UCSD-AML1 (cell line): Measurements from ENCODE around the gene HCN2.

Experiments
- DNase-seq: peaks from one replicate; lab custom pipeline; 2025; ENCODE audit not compliant: unreplicated experiment; lab: John Stamatoyannopoulos, UW

The HCN2 gene

GRCh38 chr19:633786-634639 lies 44.3 kb downstream of the HCN2 start:
- DNase-seq: no peak

GRCh38 chr19:634975-635652 lies 45.4 kb downstream of the HCN2 start:
- no peak for DNase-seq

- no peak for DNase-seq
Measured at GRCh38 chr19:638906-639252, 49.2 kb downstream of the HCN2 start.

DNA sequence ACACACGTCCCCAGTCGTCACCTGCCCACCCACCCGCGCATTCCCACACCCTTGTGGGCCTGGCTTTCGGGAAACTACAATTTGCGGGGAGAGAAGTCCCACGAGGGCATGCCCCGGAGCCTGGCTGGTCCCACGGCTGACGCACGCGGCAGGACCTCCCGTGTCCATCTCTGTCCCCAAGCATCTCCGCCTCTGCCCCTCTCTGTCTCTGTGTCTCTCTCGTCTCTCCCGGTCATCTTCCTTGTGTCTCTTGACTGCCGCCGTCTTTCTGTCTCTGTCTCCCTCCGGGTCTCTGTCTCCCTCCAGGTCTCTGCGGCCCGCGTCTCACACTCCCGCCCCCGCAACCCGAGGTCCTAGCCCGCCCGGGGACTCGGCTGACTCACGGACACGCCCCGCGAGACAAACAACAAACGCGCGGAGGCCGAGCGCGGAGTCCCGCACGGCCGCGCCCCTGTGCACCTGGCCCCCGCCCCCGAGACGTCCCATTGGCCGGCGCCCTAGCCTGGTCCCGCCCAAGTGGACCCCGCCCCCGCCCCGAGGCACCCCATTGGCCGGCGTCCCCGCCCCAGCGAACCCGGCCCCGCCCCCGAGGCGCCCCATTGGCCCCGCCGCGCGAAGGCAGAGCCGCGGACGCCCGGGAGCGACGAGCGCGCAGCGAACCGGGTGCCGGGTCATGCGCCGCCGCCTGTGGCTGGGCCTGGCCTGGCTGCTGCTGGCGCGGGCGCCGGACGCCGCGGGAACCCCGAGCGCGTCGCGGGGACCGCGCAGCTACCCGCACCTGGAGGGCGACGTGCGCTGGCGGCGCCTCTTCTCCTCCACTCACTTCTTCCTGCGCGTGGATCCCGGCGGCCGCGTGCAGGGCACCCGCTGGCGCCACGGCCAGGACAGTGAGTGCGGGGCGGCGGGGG lies 49.8 kb downstream of the HCN2 start, which contains the start of gene FGF22:
TSS of gene FGF22 (plus strand) at position 627 of the 908 bp plus-strand sequence. CDS start at position 674, 47 bp downstream.
- peak; percentile 91 for DNase-seq

DNA sequence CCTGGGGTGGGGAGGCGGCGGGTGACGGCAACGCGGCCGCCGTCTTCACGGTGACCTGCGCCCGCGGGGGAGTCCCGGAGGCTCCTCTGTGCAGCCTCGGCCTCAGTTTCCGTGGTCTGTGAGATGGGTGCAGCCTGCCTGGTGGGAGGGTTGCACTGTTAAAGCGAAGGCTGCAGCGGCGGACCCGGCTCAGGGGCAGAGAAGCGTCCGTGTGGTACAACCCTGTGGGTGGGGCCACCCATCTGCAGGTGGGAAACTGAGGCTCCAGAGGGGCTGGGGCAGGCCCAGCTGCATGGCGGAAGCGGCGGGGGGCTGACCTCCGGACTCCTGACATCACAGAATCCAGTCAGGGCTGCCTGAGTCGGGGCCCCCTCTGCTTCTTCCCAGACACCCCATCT lies 50.5 kb downstream of the HCN2 start:
- no peak for DNase-seq

DNA sequence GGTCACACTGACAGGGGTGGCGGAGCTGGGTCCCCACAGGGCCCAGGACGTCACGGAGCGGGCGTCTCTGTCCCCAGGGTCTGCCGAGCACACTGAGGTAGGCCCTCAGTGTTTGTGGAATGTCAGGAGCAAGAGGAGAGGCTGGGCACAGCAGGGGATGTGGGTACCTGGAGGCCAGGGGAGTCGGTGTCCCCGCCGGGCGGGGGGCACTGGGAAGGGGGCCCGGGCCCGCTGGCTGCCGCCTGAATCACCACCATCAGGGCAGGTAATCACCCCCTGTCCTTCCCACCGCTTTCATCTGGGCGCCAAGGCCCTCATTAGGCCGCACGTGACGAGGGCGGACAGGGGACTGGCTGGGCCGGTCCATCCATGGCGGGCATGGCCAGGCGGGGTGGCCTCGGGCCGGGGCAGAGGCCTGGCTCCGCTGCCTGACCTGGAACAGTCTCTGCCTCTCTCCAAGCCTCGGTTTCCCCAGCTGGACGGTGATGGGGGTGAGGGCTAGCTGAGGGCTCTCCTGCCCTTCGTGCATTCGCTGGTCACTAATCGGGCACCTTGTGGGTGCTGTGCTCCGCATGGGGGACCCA lies 51.0 kb downstream of the HCN2 start:
- DNase-seq: no peak

- no peak for DNase-seq
Measured at GRCh38 chr19:641702-642101, 52.0 kb downstream of the HCN2 start.

DNA sequence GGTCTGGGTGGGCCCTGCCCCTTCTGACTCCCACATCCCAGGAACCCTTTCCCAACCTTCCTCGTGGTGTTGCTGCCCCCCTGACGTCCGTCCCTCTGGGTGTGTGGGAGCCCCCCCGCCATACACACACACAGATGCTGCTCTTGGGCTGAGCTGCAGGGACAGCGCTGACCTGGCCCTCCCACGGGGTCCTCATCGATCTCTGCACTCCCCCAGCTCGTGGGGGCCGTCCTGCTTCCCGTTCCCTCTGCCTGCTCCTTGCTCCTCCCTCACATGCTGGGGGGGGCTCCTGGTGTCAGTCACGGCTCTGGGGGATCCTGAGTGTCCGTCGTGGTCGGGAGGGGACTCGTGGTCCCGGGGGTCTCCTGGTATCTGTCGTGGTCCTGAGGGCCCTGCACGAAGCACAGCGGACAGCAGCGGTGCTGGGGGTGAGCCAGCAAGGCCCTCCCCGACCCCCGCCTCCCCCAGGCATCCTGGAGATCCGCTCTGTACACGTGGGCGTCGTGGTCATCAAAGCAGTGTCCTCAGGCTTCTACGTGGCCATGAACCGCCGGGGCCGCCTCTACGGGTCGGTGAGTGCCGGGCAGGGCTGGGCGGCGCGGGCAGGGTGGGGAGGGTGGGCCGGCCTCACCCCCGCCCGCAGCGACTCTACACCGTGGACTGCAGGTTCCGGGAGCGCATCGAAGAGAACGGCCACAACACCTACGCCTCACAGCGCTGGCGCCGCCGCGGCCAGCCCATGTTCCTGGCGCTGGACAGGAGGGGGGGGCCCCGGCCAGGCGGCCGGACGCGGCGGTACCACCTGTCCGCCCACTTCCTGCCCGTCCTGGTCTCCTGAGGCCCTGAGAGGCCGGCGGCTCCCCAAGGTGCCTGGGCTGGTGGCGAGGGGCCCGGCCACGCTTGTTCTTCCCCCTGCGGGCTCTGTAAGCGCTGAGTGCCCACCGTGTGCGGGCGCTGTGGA lies 53.4 kb downstream of the HCN2 start:
- DNase-seq: no peak

- DNase-seq: no peak
Measured at GRCh38 chr19:643736-644135, 54.1 kb downstream of the HCN2 start.

DNA sequence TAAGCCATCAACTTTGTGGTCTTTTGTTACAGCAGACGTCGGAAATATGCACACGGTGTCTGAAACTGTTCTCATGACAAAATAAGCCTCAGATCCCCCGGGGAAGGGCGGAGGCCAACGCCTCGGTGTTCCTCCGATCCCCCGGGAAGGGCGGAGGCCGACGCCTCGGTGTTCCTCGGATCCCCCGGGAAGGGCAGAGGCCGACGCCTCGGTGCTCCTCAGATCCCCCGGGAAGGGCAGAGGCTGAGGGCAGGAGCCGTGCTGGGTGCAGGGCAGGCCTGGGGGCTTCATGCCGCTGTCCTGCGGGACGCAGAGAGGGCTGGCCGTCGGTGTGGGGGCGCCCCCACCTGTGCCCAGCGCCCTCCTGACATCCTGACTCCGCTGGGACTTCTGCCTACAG lies 54.7 kb downstream of the HCN2 start:
- no peak for DNase-seq

- DNase-seq: no peak
Measured at GRCh38 chr19:644789-645188, 55.1 kb downstream of the HCN2 start.

DNA sequence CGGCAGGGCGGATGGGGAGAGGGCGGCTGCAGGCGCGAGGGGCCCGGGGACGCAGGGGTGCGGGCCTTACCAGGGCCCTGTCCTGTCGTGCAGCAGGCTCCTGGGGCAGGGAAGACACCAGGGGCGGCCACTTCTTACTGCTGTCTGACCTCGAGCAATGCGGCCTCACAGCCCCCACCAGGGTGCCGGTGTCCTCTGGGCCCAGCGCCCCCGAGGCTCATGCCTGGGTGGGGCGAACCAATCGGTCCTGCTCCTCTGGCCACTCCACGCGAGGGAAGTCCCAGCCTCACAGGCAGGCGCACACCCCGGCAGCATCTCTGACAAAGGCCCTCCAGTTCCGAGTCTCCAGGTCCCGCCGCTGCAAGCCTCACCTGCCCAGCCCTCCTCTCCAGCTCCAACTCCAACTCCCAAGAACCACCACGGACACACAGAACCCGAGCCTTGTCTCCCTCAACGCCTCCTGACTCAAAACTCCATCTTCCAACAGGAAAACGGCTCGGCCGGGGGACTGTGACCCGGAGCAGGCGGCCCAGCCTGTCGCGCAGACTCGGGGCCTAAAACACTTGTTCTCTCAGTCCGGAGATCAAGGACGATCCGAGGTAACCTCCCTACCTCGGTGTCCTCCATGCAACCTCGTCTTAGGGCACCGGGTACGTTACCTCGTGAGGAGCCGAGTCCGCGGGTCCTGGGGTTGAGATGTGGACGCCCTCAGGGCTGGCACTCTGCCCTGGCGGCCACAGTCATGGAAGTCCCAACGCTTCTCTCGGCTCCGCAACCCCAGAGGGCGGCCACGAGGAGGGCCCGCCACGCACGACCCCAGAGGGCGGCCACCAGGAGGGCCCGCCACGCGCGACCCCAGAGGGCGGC lies 56.5 kb downstream of the HCN2 start:
- no peak for DNase-seq

DNA sequence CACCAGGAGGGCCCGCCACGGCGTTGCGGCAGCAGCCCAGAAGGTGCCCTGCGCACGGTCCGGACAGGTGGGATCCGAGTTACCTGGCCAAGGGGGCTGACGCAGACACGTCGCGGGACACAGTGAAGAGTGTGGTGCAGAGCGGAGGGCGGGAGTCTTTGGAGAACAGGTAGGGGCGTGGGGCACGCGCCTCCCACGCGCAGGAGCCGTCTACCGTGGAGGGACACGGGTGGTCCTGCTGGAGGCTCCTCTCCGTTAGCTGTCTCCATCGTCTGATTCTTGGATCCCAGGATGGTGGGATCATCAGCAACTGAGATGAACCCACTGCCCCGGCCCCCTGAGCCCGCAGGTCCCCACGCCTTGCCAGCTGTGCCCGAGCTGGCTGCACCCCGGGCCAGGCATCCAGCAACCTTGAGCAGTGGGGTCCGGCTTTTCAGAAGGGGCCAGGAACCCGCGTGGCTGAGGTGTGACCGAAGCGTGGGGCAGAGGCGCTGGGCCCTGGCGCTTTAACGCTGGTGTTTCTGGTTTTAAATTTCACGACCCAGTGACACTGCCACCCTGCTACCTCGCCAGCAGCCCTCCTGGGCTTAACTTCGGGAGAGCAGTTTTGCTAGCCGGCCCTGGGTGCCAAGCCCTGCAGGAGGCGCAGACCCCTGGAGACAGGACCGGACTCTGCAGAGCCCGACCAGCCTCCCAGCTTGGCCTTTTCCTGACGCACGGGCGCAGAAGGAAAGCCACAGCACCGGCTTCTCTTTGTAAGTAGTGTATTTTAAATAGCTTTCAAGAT lies 57.3 kb downstream of the HCN2 start:
- no peak for DNase-seq

DNA sequence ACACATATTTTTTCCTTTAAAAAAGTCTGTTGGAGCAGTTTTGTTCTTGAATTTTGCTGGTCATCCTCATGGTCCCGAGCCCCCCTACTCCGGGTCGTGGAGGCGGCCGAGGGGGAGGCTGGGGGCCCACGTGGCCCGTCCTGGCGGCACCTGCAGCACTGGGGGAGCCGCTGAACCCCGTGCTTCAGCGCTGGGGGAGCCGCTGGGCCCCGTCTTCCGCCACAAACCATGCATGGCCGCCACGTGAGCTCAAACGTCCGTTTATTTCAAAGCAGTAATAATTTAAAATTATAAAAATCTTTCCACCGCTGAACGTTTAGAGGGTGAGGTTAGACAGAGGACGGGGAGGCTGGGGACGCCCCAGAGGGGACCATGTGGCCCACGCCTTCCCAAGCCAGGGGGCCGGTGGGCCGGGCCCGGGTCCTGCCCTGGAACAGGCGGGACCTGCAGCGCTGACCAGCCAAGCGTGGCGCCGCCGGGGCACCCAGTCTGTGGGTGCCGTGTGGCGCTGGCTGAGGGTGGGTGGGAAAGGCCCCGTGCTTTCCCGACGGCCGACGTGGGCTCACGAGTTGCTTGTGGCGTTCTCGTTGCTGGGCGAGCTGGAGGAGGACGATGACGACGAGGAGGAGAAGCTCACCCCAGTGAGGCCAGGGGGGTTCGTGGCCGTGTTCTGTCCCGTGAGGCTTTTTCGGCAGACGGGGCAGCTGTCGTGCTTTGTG lies 58.0 kb downstream of the HCN2 start:
- no peak for DNase-seq

DNA sequence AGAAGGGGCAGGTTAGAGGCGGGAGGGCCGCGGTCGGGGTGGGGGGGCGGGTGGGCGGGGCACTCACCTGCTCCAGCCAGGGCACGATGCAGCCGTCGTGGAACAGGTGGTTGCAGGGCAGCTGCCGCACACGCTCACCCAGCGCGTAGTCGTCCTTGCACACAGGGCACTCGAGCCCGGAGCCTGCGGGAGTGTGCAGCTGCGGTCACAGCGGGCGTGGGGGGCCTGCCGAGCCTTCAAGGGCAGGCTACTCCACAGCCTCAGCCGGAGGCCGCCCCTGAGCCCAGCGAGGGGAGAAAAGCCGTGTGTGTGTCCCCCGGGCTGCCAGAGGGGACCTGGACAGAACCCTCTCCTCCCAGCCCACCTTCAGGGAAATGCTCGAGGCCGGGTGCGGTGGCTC lies 58.6 kb downstream of the HCN2 start:
- no peak for DNase-seq

DNA sequence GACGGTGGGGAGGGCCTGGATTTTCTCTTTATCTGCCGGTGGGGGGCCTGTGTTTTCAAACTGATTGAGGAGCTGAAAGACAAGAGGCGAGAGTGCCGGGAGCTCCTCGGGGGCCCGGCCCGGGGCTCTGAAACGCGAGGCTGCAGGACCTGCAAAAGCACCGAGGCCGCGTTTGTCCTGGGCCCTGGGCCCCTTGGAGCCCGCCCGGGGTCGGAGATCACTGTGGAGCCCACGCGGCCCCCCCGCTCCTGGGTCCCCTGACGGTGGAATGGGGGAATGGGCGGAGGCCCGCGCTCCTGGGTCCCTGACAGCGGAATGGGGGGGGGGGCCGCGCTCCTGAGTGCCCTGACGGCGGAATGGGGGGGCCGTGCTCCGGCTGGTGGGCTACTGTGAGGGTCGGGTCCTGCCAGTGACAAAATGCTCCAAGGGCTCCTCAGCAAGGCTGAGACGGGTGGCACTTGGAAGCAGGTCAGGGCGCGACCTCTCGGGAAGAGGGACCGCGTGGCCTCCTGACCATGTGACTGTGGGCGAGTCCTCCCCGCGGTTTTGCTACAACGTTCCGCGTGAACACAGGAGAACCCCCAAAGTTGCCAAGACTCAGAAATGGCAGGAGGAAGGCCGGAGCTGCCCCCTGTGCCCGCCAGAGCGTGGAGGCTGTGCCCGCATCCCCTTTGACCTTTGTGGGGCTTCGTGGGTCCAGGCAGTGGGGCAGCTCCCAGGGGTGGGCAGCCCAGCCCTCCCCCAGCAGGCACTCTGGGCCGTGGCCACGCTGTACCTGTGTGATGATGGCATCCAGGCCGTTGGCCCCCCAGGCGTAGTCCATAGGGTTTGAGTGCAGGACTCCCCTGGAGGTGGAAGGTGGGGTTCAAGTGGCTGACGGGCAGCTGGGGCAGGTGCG lies 59.5 kb downstream of the HCN2 start:
- DNase-seq: no peak

DNA sequence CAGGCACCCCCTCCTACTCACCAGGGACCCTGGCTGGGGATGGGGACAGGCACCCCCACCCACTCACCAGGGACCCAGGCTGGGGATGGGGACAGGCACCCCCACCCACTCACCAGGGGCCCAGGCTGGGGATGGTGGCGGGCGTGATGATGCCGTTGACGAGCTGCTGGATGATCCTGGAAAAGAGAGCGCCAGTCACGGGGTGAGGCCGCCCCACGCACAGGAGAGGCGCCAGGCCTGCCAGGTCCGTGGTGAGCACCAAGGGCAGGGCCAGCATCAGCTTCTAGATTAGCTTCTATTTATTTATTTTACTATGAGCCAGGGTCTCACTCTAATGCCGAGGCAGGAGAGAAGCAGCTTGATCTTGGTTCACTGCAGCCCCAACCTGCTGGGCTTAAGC lies 60.4 kb downstream of the HCN2 start:
- no peak for DNase-seq
